IMR-90 (cell line): Measurements from ENCODE around the gene SMIM14. TPM values are rescaled to one million over a fixed set of nuclear protein-coding genes. Genes with fewer than 3 reads are reported as not detected.

Experiments used
- ATAC-seq: fragments of 200-7000 bp; cut with Tn5 transposase; 2 replicates; pipeline ENCODE4 v1.9.1; 2020; ENCODE audit warnings: low read depth, mild to moderate bottlenecking, moderate library complexity
- BruUV-seq: library from RNA; stranded (reverse); fragments of 400-500 nt; replicated peaks from 2 replicates; lab custom pipeline; 2021; lab: Mats Ljungman, UMichigan
- CTCF ChIA-PET: fragments of 300-600 bp; formaldehyde crosslinking; extraction: SDS; loops from one replicate; lab custom pipeline; 2021; ENCODE audit warnings: antibody characterized with exemption; lab: Yijun Ruan, JAX
- POLR2A ChIA-PET: fragments of 300-600 bp; sonication (Branson Sonifier 250); formaldehyde crosslinking; loops from one replicate; lab custom pipeline; 2022; ENCODE audit warnings: antibody characterized with exemption; ENCODE audit not compliant: unreplicated experiment; lab: Charles Lee
- DNase-seq: peaks from one replicate; pipeline ENCODE4 v3.0.0; 2013
- H2AFZ ChIP-seq: replicated peaks from 2 replicates; pipeline ENCODE3; 2013; ENCODE audit warnings: low read length, mild to moderate bottlenecking; ENCODE audit not compliant: poor library complexity
- H2AK5ac ChIP-seq: 2 replicates; pipeline ENCODE4 v1.6.1; 2013; ENCODE audit warnings: low read depth, low read length, inconsistent platforms
- H2AK9ac ChIP-seq: replicated peaks from 2 replicates; pipeline ENCODE3; 2013; ENCODE audit warnings: mild to moderate bottlenecking, low read depth, low read length, moderate library complexity; ENCODE audit not compliant: poor library complexity
- H2BK120ac ChIP-seq: 2 replicates; pipeline ENCODE4 v1.6.1; 2013; ENCODE audit warnings: low read depth, low read length, inconsistent platforms
- H2BK15ac ChIP-seq: 3 replicates; pipeline ENCODE4 v1.6.1; 2013; ENCODE audit warnings: low read depth, low read length, inconsistent platforms
- H2BK20ac ChIP-seq: 2 replicates; pipeline ENCODE4 v1.6.1; 2013; ENCODE audit warnings: low read depth, mild to moderate bottlenecking, inconsistent platforms, low read length, moderate library complexity
- H2BK5ac ChIP-seq: 2 replicates; pipeline ENCODE4 v1.6.1; 2013; ENCODE audit warnings: mild to moderate bottlenecking, low read depth, low read length, inconsistent platforms; ENCODE audit not compliant: poor library complexity, severe bottlenecking
- H3K14ac ChIP-seq: replicated peaks from 2 replicates; pipeline ENCODE4 v1.6.1; 2013; ENCODE audit warnings: low read depth, low read length, inconsistent platforms
- H3K18ac ChIP-seq: 2 replicates; pipeline ENCODE4 v1.6.1; 2013; ENCODE audit warnings: low read depth, low read length, control low read depth
- H3K23ac ChIP-seq: 2 replicates; pipeline ENCODE4 v1.6.1; 2013; ENCODE audit warnings: low read depth, low read length, inconsistent platforms
- H3K27ac ChIP-seq: 2 replicates; pipeline ENCODE4 v1.5.1; 2013; ENCODE audit warnings: mild to moderate bottlenecking, control low read depth, low read length; ENCODE audit not compliant: insufficient read depth
- H3K27me3 ChIP-seq: 2 replicates; pipeline ENCODE4 v1.6.1; 2013; ENCODE audit warnings: low read length; ENCODE audit not compliant: control insufficient read depth, insufficient read depth
- H3K36me3 ChIP-seq: 2 replicates; pipeline ENCODE4 v1.6.1; 2013; ENCODE audit warnings: low read length, mixed read lengths; ENCODE audit not compliant: control insufficient read depth, insufficient read depth
- H3K4ac ChIP-seq: 2 replicates; pipeline ENCODE4 v1.6.1; 2013; ENCODE audit warnings: low read depth, low read length, inconsistent platforms
- H3K4me1 ChIP-seq: 2 replicates; pipeline ENCODE4 v1.6.1; 2013; ENCODE audit warnings: low read length, mixed read lengths; ENCODE audit not compliant: control insufficient read depth, insufficient read depth
- H3K4me2 ChIP-seq: 2 replicates; pipeline ENCODE4 v1.6.1; 2013; ENCODE audit warnings: low read depth, mild to moderate bottlenecking, control low read depth, low read length, moderate library complexity
- H3K4me3 ChIP-seq: 2 replicates; pipeline ENCODE4 v1.5.1; 2013; ENCODE audit warnings: low read depth, mild to moderate bottlenecking, control low read depth, low read length, moderate library complexity; ENCODE audit not compliant: insufficient read depth
- H3K56ac ChIP-seq: 2 replicates; pipeline ENCODE4 v1.6.1; 2013; ENCODE audit warnings: low read length, inconsistent platforms; ENCODE audit not compliant: insufficient read depth; ENCODE audit errors: extremely low read depth
- H3K79me1 ChIP-seq, 2 experiments: 2 replicates each; pipeline ENCODE4 v1.6.1; 2013; ENCODE audit warnings: low read length in 2 of 2, inconsistent platforms in 1 of 2, low read depth in 1 of 2
- H3K9ac ChIP-seq: 2 replicates; pipeline ENCODE4 v1.6.1; 2013; ENCODE audit warnings: low read depth, low read length, control low read depth
- H3K9me1 ChIP-seq: 2 replicates; pipeline ENCODE4 v1.6.1; 2013; ENCODE audit warnings: low read length, inconsistent platforms; ENCODE audit not compliant: insufficient read depth
- H3K9me3 ChIP-seq: 2 replicates; pipeline ENCODE4 v1.6.1; 2013; ENCODE audit warnings: low read length; ENCODE audit not compliant: control insufficient read depth, insufficient read depth
- H4K20me1 ChIP-seq: 2 replicates; pipeline ENCODE4 v1.6.1; 2013; ENCODE audit warnings: low read length, inconsistent platforms; ENCODE audit not compliant: insufficient read depth
- H4K5ac ChIP-seq: 2 replicates; pipeline ENCODE4 v1.6.1; 2013; ENCODE audit warnings: mild to moderate bottlenecking, low read depth, low read length, control low read depth
- H4K8ac ChIP-seq, 2 experiments: 2 replicates each; pipeline ENCODE4 v1.6.1; 2013; ENCODE audit warnings: low read depth in 2 of 2, low read length in 2 of 2, control low read depth in 1 of 2, inconsistent platforms in 1 of 2
- H4K91ac ChIP-seq: 2 replicates; pipeline ENCODE4 v1.6.1; 2013; ENCODE audit warnings: low read depth, low read length, inconsistent platforms; ENCODE audit not compliant: insufficient read depth
- BHLHE40 ChIP-seq: fragments of 150-350 bp; IDR thresholded peaks from 2 replicates; pipeline ENCODE4 v1.6.1; 2016; ENCODE audit warnings: mild to moderate bottlenecking, low read depth, low read length
- CHD1 ChIP-seq: IDR thresholded peaks from 2 replicates; pipeline ENCODE4 v1.6.1; 2012; ENCODE audit warnings: low read depth, low read length, improper control_type of control experiment
- CTCF ChIP-seq: conservative IDR thresholded peaks from 2 replicates; pipeline ENCODE4 v1.5.1; 2012; ENCODE audit warnings: mild to moderate bottlenecking, low read depth, low read length, improper control_type of control experiment
- MAZ ChIP-seq: IDR thresholded peaks from 2 replicates; pipeline ENCODE4 v1.6.1; 2012; ENCODE audit warnings: low read depth, mild to moderate bottlenecking, low read length, improper control_type of control experiment, moderate library complexity, borderline replicate concordance
- WGBS, 2 experiments: methylation state at CpG; one replicate each; pipeline versions ENCODE4 v1.1.5 to v1.1.7; 2013; ENCODE audit warnings: missing lambda C conversion rate in 2 of 2; ENCODE audit not compliant: insufficient read length in 1 of 2; ENCODE audit errors: extremely low coverage in 2 of 2; 5-methylcytosine and 5-hydroxymethylcytosine counted together
- dilution Hi-C: fragments of 300-500 bp; cut with HindIII; formaldehyde crosslinking; loops from one replicate; pipeline ENCODE4 v1.14.3; 2018; ENCODE audit warnings: low sequenced_read_pairs; ENCODE audit not compliant: unreplicated experiment
- in situ Hi-C: fragments of 300-500 bp; cut with MboI; formaldehyde crosslinking; loops from 3 replicates; pipeline ENCODE4 v1.14.3; 2019; ENCODE audit warnings: low sequenced_read_pairs, inconsistent platforms, mixed read lengths
- intact Hi-C: fragments of 100-400 bp; cut with micrococcal nuclease; formaldehyde crosslinking; loops from 2 replicates; pipeline ENCODE4 v1.10.0; 2022
- polyA plus RNA-seq, 3 experiments: library from polyadenylated mRNA; depleted of rRNA; stranded (reverse); fragments of >200 nt; gene quantifications; 2 replicates each; pipeline ENCODE4 v1.2.3, GENCODE V29; 2012; ENCODE audit warnings: low replicate concordance in 1 of 3
- total RNA-seq: library from RNA; depleted of rRNA; stranded (reverse); fragments of >200 nt; gene quantifications from 2 replicates; pipeline ENCODE4 v1.2.3, GENCODE V29; 2012

Gene SMIM14
- total and polyA plus RNA-seq, 2 of the 4 experiments (the other 2 are of a cell fraction) = 15.6 to 20.9 TPM

DNA sequence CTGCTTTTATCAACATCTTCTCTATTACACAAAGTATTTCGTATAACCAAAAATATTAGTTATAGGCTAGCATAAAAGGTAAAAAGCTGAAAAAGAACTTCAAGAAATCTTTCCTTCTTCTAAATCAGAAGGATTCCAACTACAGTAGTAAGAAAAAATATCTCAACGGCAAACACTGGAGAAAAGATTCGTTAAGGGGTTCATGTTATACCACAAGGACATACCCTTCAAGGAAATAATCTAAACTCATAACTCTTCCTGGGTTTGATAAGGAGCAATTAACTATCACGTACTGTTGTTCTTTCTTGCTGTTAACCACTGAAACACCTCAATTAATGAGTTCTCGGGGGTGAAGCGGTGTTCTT lies 1.5 kb downstream of the SMIM14 start:
- Histone ChIP-seq H2BK120ac (peak overlapping the region; percentile 48; the same call in 1 of the 2 replicates), H3K27me3 (no peaks in the 10 kb centered on the region), H3K56ac (peak overlapping the region; percentile 88), H2AFZ (peak overlapping the region; percentile 90), H3K18ac (peak overlapping the region; percentile 81), H2BK5ac (peak overlapping the region; percentile 73), H3K79me1 (peaks cover 2 to 34% of the 10 kb centered on the region in 2 experiments; a peak in 3 of 4 replicates), H3K4me1 (no peaks in the 10 kb centered on the region; the same call in 1 of the 2 replicates), H2AK9ac (no peak overlapping the region), H4K20me1 (no peaks in the 10 kb centered on the region), H3K36me3 (no peaks in the 10 kb centered on the region), H3K9me3 (no peaks in the 10 kb centered on the region), H3K14ac (peak overlapping the region; percentile 95), H4K91ac (peak overlapping the region; percentile 56; the same call in 1 of the 2 replicates), H4K8ac (peak overlapping the region; percentile 31 to 77), H3K27ac (peak overlapping the region; percentile 85), H3K9me1 (no peaks in the 10 kb centered on the region), H3K9ac (peak overlapping the region; percentile 98), H3K4me2 (peak overlapping the region; percentile 96), H3K4me3 (peak overlapping the region; percentile 87), H4K5ac (peak overlapping the region; percentile 74; the same call in 1 of the 2 replicates), H3K4ac (peak overlapping the region; percentile 78; the same call in 1 of the 2 replicates), H2BK15ac (peak overlapping the region; percentile 32; the same call in 1 of the 3 replicates), H2BK20ac (no peak overlapping the region; the same call in 1 of the 2 replicates), H2AK5ac (no peak overlapping the region), H3K23ac (peak overlapping the region; percentile 78; the same call in 1 of the 2 replicates)
- ATAC-seq (no peak), DNase-seq (no peak)
- no CpG with 5 or more reads among the region's 6 CpGs for WGBS, 2 experiments
- intact Hi-C loops (no loop called here), dilution Hi-C loops (no loop called here), in situ Hi-C loops (loop anchor here (10.0 kb wide), 1 partner anchor 112 kb away; the partner anchor contains the start of gene UGDH)
- no peak for TF ChIP-seq CHD1
- TF ChIP-seq BHLHE40 = no peak
- no peak for TF ChIP-seq CTCF
- TF ChIP-seq MAZ = no peak
- ChIA-PET CTCF (interaction anchor here (0.5 kb wide), 1 partner anchor 91 kb away, joined by 5 read pairs; no protein-coding TSS in a partner anchor), POLR2A (no interaction called here)
- BruUV-seq = no TSS peak
